Neutrophil (primary cell): ENCODE measurements around the gene NUP62.

Source experiments
- H3K27ac ChIP-seq: fragments of 200-600 bp; sonication (generic); 2 replicates; pipeline ENCODE4 v1.5.1; 2016; ENCODE audit warnings: mild to moderate bottlenecking, moderate library complexity
- H3K27me3 ChIP-seq: fragments of 200-600 bp; sonication (generic); 2 replicates; pipeline ENCODE4 v1.6.0; 2016; ENCODE audit warnings: mild to moderate bottlenecking
- H3K36me3 ChIP-seq: fragments of 200-600 bp; sonication (generic); 2 replicates; pipeline ENCODE4 v1.5.1; 2017
- H3K4me1 ChIP-seq, 2 experiments: fragments of 200-600 bp in 1 of 2; sonication (generic) in 1 of 2; 1 replicate in 1 of 2; 2 replicates in 1 of 2; pipeline versions ENCODE4 v1.5.1 to v1.6.1; 2013 to 2016; ENCODE audit warnings: low read depth in 1 of 2, low read length in 1 of 2, mild to moderate bottlenecking in 1 of 2, moderate library complexity in 1 of 2; ENCODE audit not compliant: control insufficient read depth in 1 of 2, insufficient read depth in 1 of 2
- H3K4me3 ChIP-seq, 2 experiments: fragments of 200-600 bp in 1 of 2; sonication (generic) in 1 of 2; 1 replicate in 1 of 2; 2 replicates in 1 of 2; pipeline ENCODE4 v1.5.1; 2013 to 2016; ENCODE audit warnings: low read depth in 1 of 2, low read length in 1 of 2, mild to moderate bottlenecking in 1 of 2, moderate library complexity in 1 of 2
- H3K9me3 ChIP-seq: fragments of 200-600 bp; sonication (generic); 2 replicates; pipeline ENCODE4 v1.5.1; 2016
- CTCF ChIP-seq: fragments of 200-600 bp; sonication (generic); IDR thresholded peaks from 2 replicates; pipeline ENCODE4 v1.5.1; 2016; ENCODE audit warnings: antibody characterized with exemption

Gene NUP62

GRCh38 chr19:49858088-49858985 is 71.0 kb downstream of the NUP62 start:
- no peaks in the 10 kb centered on the region for H3K27me3 ChIP-seq
- TF ChIP-seq CTCF: no peak
- peaks cover 80% of the 10 kb centered on the region for H3K36me3 ChIP-seq
- H3K27ac ChIP-seq: no peak overlapping the region
- H3K4me3 ChIP-seq: no peak overlapping the region
- H3K9me3 ChIP-seq: no peaks in the 10 kb centered on the region
- H3K4me1 ChIP-seq: no peaks in the 10 kb centered on the region

GRCh38 chr19:49857838-49858087 is 71.5 kb downstream of the NUP62 start:
- Histone ChIP-seq H3K9me3 (no peaks in the 10 kb centered on the region), H3K27ac (no peak overlapping the region), H3K4me3 (no peak overlapping the region), H3K36me3 (peaks cover 76% of the 10 kb centered on the region), H3K4me1 (no peaks in the 10 kb centered on the region), H3K27me3 (peaks cover 5% of the 10 kb centered on the region)
- TF ChIP-seq CTCF: no peak

- Histone ChIP-seq H3K36me3 (peaks cover 71% of the 10 kb centered on the region), H3K27ac (no peak overlapping the region), H3K27me3 (peaks cover 10% of the 10 kb centered on the region), H3K4me1 (peaks cover 3 to 5% of the 10 kb centered on the region in 2 experiments), H3K4me3 (no peak overlapping the region), H3K9me3 (no peaks in the 10 kb centered on the region)
- no peak for TF ChIP-seq CTCF
Measured at GRCh38 chr19:49857061-49857837, 72.1 kb downstream of the NUP62 start.
